GM12872 (cell line): ENCODE results near the gene EPHX1.
A peak's percentile ranks its signal among the peaks of the same experiment; 100 is the strongest.

Source experiments
- TF ChIP-seq, protein P1 (sequence below): IDR thresholded peaks from 3 replicates; pipeline ENCODE4 v1.5.1; 2011; ENCODE audit warnings: low read depth, mild to moderate bottlenecking, low read length, moderate library complexity; ENCODE audit not compliant: insufficient read depth

EPHX1 gene

DNA sequence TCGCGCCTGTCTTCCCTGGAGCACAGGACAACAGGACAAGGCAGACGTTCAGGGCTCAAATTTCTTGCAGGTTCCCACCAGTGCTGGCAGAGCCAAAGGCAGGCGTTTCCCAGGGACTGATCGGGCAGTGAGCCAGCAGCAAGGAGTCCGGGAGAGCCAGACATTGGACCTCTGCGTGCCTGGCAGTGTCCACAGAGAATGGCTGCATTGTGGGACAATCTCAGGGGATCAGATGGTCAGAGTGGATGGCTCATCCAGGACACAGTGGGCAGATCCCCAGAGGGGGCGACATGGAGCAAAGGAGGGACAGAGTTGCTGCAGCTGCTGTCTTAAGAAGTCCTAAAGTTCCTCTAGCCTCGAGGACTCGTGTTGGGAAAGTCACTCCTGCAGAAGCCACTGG lies 67.7 kb downstream of the EPHX1 start:
- TF ChIP-seq, protein P1, sequence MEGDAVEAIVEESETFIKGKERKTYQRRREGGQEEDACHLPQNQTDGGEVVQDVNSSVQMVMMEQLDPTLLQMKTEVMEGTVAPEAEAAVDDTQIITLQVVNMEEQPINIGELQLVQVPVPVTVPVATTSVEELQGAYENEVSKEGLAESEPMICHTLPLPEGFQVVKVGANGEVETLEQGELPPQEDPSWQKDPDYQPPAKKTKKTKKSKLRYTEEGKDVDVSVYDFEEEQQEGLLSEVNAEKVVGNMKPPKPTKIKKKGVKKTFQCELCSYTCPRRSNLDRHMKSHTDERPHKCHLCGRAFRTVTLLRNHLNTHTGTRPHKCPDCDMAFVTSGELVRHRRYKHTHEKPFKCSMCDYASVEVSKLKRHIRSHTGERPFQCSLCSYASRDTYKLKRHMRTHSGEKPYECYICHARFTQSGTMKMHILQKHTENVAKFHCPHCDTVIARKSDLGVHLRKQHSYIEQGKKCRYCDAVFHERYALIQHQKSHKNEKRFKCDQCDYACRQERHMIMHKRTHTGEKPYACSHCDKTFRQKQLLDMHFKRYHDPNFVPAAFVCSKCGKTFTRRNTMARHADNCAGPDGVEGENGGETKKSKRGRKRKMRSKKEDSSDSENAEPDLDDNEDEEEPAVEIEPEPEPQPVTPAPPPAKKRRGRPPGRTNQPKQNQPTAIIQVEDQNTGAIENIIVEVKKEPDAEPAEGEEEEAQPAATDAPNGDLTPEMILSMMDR = peak; percentile 71

DNA sequence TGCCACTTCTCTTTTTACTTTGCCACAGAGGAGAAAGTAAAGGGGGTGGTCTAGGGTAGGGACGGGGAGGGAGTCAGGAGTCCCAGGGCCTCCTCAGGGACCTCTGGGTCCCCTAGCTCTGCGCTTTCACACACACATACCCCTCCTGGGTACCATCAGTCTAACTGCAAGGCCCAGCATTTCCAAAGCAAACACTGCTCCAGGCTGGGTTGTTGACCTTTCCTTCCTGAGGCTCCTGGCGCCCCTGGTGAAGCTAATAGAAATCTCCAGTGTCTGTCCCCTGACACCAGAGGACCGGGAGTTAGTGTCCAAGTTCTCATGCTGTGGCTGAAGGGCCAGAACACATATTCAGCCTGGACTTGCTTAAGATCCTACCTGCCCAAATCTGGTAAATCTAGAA lies 68.4 kb downstream of the EPHX1 start:
- TF ChIP-seq, protein P1 = no peak

DNA sequence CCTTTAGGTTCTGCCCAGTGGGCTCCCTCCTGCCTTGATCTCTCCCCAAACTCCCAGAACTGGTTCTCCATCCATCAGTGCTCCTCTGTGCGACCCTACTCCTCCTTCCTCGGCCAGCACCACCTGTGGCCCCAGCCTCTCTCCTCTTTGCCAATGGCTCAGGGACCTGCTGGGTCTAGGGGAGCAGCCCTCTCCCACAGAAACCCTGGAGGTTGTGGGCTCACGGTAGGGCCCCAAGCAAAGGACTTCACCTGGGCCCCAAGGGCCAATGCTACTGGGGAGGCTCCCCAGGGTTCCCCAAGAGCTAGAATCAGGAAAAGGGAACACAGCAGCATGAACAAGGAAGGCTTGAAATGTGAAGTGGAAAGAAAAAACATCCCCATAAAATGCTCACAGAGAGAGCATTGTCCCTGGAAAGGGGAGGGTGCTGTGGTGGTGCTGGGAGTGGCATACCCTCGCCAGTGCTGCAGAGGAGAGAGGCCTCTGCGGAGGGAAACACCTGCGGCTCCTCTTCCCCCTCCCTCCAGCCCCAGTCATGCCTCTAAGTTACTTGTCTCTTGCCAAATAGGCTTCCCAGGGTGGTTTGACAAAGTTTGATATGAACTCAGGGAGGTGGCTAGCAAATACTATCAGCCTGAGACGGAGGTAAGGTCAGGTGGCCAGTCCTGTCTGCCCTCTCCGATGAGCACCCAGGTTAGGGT lies 69.7 kb downstream of the EPHX1 start:
- TF ChIP-seq, protein P1 = no peak

DNA sequence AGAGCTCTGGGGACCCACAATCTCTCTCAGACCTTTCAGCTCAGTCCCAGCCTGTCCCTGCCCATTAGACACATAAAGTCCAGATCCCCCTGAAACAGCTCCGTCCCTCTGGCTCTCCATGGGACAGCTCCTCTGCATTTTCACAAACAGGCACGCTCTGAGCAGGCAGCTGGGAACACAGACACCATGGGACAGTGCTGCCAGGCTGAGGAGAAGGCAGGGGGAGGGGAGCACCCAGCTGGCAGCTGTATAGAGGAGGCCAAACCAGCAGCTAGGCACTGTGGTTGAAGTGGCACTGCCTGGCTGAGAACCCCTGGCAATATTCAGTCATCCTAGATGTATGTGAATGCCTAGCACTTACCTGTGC lies 70.3 kb downstream of the EPHX1 start:
- TF ChIP-seq, protein P1 = no peak

DNA sequence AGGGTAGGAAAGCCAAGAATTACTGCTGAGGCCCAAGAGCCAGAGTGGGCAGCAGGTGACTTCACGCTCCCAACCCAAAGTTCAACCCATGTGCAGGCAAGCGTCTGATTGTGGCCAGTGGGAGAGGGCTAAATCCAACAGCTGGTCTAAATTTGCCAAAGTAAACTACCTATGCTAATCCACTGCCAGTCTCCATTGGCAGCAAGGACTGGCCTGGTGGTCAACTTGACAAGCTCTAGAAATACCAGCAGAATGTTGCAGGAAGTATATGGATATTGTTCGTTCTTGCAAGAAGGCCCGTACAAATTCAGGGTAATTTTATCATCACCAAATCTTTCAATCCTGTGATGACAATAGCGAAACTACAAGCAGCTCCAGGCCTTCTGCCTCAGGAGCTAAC lies 70.7 kb downstream of the EPHX1 start:
- TF ChIP-seq, protein P1 = no peak

DNA sequence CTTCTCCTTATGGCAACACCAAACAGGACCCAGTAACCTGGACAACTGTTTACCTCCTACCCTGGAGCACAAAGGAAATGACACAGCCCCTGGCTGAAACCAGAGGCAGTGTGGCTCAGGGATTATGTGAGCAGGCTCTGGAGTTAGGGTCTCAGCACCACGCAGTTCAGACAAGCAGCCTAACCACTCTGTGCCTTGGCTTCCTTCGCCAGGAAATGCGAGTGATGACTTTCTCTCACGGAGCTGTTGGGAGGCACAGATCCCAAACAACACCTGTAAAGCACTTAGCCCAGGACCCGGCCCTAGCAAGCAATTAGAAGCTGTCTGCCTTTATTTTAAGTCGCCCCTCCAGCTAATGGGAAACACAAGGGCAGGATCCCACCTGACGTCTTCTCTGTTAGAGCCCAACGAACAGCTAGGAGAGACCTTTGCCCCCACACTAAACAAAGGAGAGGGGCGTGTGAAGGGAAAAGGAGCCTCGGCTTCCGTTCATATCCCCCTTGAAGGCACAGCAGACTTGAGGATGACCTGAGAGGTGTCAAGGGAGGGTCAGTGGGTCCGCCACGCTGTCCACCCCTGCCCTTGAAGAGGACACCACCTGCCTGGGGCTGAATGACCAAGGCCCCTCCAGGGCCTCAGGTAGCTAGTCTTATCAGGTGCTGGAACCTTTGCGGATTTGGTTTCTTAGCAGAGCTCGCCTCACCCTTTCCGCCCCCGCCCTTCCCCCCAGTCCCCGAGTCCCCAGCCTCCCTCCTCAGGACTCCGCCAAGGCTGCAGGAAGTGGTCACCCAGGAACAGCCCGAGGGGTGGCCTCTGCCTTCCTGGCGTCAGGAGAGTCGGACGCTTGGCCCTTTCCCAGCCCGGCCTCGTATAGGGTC lies 71.4 kb downstream of the EPHX1 start:
- TF ChIP-seq, protein P1 = no peak

DNA sequence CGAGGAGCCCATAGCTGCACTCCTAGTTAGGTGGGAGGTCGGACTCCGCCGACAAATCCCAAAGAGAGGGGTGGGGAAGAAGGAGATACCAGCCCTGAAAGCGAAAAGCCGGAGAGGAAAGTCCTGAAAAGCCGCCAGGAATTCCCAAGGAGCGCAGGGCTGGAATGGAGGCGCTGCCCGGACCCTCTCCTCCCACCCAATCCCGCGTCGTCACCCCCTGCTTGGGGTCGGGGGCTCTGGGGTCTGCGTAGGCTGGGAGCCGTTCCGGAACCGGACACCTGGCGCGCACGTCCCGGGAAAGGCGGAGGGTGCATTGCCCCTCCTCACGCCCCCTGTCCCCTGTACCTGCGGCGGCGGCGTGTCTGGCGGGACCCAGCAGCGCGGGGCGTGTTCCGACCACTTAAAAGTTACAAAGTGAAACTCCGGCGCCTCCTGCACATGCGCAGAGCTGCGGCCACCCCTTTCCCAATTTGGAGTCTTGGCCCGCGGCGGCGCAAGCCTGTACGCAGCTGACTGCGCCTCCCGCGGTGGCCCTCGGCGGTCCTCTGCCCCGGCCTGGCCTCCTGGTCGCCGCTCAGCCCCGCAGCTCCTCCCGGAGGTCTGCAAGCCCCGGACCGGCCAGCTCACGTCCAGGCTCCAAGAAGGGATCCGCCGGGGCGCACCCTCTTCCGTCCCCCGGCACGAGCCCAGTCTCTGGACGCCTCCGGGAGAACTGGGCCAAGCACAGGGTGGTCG lies 72.2 kb downstream of the EPHX1 start, which contains the start of gene TMEM63A:
Gene TMEM63A, minus strand, starts transcription at position 422 of the 735 bp plus-strand sequence. CDS start 4,800 bp downstream, outside the sequence.
- TF ChIP-seq, protein P1 = peak; percentile 37; the same call in 2 of the 3 replicates
